ENCODE measurements around the gene NHERF1. TPM values are rescaled to one million over a fixed set of nuclear protein-coding genes. Genes with fewer than 3 reads are reported as not detected.

Gene NHERF1
- total RNA-seq, 2 experiments from 2014 or later, result 254 to 281 TPM

DNA sequence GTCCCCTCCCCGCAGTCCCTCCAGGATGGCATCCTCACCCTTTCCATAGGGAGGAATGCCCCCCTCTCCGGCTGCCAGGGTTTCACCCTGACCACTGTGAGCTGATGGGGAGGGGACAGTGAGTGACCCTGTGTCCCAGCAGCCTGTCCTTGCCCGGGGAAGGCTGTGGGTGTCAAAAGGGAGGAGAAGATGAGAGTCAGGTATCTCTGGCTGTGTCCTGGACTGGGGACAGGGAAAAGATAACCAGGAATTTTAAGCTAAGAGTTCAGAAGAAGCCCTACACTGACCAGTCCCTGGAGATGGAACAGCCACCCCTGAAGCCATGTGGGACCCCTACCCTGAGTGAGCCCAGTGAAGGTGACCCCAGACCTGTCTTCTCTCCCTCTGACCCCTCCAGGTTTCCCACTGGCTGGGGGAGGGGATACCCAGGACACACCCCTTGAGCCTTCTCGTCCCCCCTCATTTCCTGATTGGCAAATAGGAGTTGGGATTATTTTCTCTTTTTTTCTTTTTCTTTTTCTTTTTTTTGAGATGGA is 16.4 kb downstream of the NHERF1 start:
- POLR2A ChIA-PET, result no interaction called here
- Mint-ChIP-seq H3K27ac (peak overlapping the region; percentile 20), H3K36me3 (ENCODE audit: low read depth) (peaks cover 38% of the 10 kb centered on the region), H3K9me3 (no peaks in the 10 kb centered on the region), H3K4me3 (no peak overlapping the region), H3K4me1 (peaks cover 35% of the 10 kb centered on the region), H3K27me3 (no peaks in the 10 kb centered on the region)
- CTCF ChIA-PET, result interaction anchor here (1.0 to 1.9 kb wide), 4 partner anchors 11 to 107 kb away, joined by 3 to 5 read pairs (median 4); partner anchors contain the start of gene RAB37
- DNase-seq, result no peak

DNA sequence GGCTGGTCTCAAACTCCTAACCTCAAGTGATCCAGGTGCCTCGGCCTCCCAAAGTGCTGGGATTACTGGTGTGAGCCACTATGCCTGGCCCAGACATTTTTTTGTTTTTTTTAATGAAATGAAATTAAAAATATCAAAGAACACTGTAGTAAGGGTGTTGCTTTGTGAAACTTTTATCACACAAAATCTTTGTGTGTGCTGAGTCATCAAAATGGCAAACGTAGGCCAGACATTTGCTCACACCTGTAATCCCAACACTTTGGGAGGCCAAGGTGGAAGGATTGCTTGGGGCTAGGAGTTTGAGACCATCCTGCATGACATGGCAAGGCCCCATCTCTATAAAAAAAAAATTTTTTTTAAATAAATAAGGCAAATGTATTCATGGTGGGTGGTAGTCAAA is 18.0 kb downstream of the NHERF1 start:
- POLR2A ChIA-PET, result no interaction called here
- Mint-ChIP-seq H3K9me3 (no peaks in the 10 kb centered on the region), H3K4me3 (no peak overlapping the region), H3K27me3 (no peaks in the 10 kb centered on the region), H3K4me1 (peaks cover 30% of the 10 kb centered on the region), H3K27ac (no peak overlapping the region), H3K36me3 (ENCODE audit: low read depth) (peaks cover 50% of the 10 kb centered on the region)
- no peak for DNase-seq
- CTCF ChIA-PET, result interaction anchor here (1.0 to 2.4 kb wide), 3 partner anchors 10 to 20 kb away, joined by 3 to 7 read pairs (median 4); partner anchors contain the start of gene NAT9

DNA sequence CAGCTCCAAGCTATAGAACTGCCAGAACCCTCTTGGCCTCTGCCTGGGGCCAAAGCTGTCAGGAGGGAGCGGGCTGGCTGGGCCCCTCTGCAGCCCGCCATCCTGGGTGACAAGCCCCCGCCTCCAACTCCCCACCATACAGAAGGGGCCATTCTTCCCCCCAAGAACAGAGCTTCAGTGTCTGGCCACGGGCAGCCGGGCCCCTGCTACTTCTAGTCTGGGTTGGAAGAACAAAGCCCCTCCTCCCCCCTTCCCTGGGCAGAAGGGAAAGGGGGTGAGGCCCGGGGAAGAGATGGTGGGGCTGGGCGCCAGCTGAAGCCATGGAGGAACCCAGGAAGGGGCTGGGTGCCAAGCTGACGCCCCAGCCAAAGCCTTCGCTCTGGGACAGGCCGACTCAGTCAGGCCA is 18.7 kb downstream of the NHERF1 start:
- POLR2A ChIA-PET, result no interaction called here
- DNase-seq, result no peak
- Mint-ChIP-seq H3K9me3 (no peaks in the 10 kb centered on the region), H3K4me3 (no peak overlapping the region), H3K27ac (no peak overlapping the region), H3K4me1 (peaks cover 29% of the 10 kb centered on the region), H3K27me3 (no peaks in the 10 kb centered on the region), H3K36me3 (ENCODE audit: low read depth) (peaks cover 55% of the 10 kb centered on the region)
- CTCF ChIA-PET, result interaction anchor here (0.9 to 2.4 kb wide), 4 partner anchors 9 to 21 kb away, joined by 3 to 7 read pairs (median 4); partner anchors contain the start of gene NAT9

DNA sequence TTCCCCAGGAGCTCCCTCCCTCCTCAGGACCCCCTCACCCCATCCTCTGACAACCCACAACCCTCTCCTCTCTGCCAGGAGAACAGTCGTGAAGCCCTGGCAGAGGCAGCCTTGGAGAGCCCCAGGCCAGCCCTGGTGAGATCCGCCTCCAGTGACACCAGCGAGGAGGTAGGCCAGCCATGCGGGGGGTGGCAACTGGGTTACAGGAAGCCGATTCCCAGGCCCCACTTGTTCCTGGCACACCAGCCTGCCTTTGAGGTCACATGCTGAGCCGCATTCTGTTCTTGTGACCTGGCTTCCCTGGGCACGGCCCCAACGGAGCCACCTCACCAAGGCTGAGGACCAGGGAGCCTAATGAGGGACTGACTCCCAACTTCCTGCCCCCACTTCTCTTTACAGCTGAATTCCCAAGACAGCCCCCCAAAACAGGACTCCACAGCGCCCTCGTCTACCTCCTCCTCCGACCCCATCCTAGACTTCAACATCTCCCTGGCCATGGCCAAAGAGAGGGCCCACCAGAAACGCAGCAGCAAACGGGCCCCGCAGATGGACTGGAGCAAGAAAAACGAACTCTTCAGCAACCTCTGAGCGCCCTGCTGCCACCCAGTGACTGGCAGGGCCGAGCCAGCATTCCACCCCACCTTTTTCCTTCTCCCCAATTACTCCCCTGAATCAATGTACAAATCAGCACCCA is 19.8 kb downstream of the NHERF1 start:
- Mint-ChIP-seq H3K27me3 (no peaks in the 10 kb centered on the region), H3K36me3 (ENCODE audit: low read depth) (peaks cover 58% of the 10 kb centered on the region), H3K9me3 (no peaks in the 10 kb centered on the region), H3K4me1 (peaks cover 32% of the 10 kb centered on the region), H3K27ac (no peak overlapping the region), H3K4me3 (no peak overlapping the region)
- CTCF ChIA-PET, result interaction anchor here (2.4 kb wide), 1 partner anchor 22 kb away, joined by 7 read pairs; no protein-coding TSS in a partner anchor
- DNase-seq, result no peak
- POLR2A ChIA-PET, result no interaction called here

DNA sequence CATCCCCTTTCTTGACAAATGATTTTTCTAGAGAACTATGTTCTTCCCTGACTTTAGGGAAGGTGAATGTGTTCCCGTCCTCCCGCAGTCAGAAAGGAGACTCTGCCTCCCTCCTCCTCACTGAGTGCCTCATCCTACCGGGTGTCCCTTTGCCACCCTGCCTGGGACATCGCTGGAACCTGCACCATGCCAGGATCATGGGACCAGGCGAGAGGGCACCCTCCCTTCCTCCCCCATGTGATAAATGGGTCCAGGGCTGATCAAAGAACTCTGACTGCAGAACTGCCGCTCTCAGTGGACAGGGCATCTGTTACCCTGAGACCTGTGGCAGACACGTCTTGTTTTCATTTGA is 20.3 kb downstream of the NHERF1 start:
- DNase-seq, result no peak
- no peaks in the 10 kb centered on the region for H3K9me3 Mint-ChIP-seq
- H3K4me1 Mint-ChIP-seq, result peaks cover 36% of the 10 kb centered on the region
- H3K36me3 Mint-ChIP-seq (ENCODE audit: low read depth), result peaks cover 62% of the 10 kb centered on the region
- ChIA-PET POLR2A (no interaction called here), CTCF (interaction anchor here (2.4 to 3.1 kb wide), 3 partner anchors 10 to 22 kb away, joined by 7 to 26 read pairs (median 13); no protein-coding TSS in a partner anchor)
- no peak overlapping the region for H3K4me3 Mint-ChIP-seq
- H3K27me3 Mint-ChIP-seq, result no peaks in the 10 kb centered on the region
- no peak overlapping the region for H3K27ac Mint-ChIP-seq

DNA sequence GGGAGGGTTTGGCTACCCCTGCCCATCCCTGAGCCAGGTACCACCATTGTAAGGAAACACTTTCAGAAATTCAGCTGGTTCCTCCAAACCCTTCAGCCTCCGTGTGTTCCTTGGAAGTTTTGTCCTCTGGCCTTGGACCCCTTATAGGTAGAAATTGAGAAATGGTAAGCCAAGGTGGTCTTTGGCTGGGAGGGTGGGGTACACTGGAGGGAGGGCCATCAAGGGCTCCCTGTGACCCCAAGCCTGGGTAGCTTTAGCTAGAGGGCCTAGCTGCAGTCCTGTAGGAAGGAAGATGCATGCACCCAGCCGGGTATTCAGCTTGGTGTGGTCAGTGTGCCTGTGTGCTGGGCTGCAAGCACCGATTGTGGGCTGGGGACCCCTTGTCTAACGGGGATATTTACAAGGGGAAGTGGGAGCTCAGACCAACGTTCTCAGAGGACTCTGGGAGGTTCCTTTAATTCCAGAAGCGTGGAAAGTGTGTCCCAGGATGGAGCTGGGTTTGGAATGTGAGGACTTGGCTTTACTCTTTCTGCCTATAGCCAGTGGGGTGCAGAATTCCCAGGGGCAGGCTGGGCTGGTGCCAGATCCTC is 20.9 kb downstream of the NHERF1 start:
- POLR2A ChIA-PET, result no interaction called here
- Mint-ChIP-seq H3K4me1 (peaks cover 41% of the 10 kb centered on the region), H3K27ac (no peak overlapping the region), H3K36me3 (ENCODE audit: low read depth) (peaks cover 64% of the 10 kb centered on the region), H3K27me3 (no peaks in the 10 kb centered on the region), H3K9me3 (no peaks in the 10 kb centered on the region), H3K4me3 (no peak overlapping the region)
- no peak for DNase-seq
- CTCF ChIA-PET, result interaction anchor here (0.7 to 3.1 kb wide), 8 partner anchors 10 to 114 kb away, joined by 3 to 26 read pairs (median 6); partner anchors contain the start of gene NHERF1

DNA sequence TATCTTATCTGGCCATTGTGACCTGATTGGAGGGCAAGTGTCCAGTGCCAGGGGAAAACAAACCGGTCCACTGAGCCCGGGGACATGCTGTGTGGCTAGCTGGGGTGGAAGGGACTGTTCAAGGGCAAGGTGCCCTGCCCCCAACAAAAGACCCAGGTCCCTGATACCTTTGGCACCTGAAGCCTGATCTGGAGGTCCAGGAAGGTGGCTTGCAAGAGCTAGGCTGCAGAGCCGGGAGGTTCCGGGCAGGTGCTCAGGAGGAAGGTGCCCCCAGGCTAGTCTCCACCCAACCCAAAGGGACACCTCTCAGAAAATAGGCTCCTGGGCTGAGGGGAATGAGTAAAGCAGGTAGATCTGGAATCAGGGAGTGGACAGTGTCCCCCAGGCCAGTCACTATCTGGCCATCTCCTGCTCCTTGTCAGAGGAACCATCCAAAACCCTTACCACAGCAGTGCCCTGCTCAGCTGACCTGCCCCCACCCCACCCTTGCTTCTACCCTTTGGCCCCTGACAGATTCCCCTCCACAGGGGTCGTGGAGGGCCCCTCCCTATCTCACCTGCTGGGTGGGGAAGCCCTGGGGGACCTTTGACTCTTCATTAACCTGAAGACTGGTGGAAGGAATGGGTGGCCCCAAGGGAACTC is 21.5 kb downstream of the NHERF1 start:
- no peak for DNase-seq
- Mint-ChIP-seq H3K4me3 (no peak overlapping the region), H3K27ac (peak overlapping the region; percentile 61), H3K4me1 (peaks cover 41% of the 10 kb centered on the region), H3K36me3 (ENCODE audit: low read depth) (peaks cover 60% of the 10 kb centered on the region), H3K27me3 (no peaks in the 10 kb centered on the region), H3K9me3 (no peaks in the 10 kb centered on the region)
- CTCF ChIA-PET, result interaction anchor here (0.7 to 3.1 kb wide), 11 partner anchors 8 to 115 kb away, joined by 3 to 26 read pairs (median 4); partner anchors contain the start of gene NHERF1
- POLR2A ChIA-PET, result no interaction called here

DNA sequence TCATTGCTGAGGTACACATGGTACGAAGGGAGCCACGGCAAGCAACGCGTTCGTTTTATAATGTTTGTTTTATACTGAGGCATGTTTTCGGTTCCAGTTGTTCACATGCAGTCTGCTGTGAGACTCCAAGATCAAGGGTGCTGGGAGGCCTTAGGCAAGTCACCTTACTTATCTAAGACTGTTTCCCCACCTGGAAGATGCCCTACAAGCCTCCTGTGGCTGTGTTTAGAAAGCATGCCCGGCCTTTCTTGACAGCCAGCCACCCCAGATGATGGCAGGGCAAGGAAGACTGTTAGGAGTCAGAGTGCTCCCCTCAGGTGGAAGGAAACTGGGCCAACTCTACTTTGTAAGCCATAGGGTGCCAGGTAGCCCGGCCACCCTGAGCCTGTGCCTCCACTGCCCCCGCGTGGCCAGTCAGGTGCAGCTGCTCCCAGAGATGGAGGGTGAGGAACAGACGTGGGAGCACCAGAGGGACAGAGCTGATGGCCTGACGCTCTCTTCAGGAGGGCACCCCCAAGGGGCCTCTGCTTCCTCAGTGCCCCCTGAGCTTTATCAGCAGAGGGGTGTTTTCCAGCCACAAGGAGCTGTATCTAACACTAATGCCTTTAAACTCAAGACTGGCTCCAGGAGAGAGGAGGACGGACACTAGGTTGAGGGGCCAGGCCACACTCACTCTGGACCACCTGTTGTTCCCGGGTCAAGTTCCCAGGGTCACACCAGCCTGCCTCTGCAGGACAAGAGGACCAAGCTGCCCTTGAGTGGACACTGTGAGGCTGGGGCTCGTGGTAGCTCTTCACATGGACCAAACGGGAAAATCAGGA is 22.3 kb downstream of the NHERF1 start:
- peak; percentile 74 for DNase-seq
- H3K27ac Mint-ChIP-seq, result peak overlapping the region; percentile 61
- ChIA-PET POLR2A (no interaction called here), CTCF (interaction anchor here (0.6 to 4.1 kb wide), 22 partner anchors 8 to 609 kb away, joined by 3 to 26 read pairs (median 4); no protein-coding TSS in a partner anchor)
- H3K9me3 Mint-ChIP-seq, result no peaks in the 10 kb centered on the region
- no peaks in the 10 kb centered on the region for H3K27me3 Mint-ChIP-seq
- no peak overlapping the region for H3K4me3 Mint-ChIP-seq
- H3K4me1 Mint-ChIP-seq, result peaks cover 47% of the 10 kb centered on the region
- peaks cover 61% of the 10 kb centered on the region for H3K36me3 Mint-ChIP-seq (ENCODE audit: low read depth)

DNA sequence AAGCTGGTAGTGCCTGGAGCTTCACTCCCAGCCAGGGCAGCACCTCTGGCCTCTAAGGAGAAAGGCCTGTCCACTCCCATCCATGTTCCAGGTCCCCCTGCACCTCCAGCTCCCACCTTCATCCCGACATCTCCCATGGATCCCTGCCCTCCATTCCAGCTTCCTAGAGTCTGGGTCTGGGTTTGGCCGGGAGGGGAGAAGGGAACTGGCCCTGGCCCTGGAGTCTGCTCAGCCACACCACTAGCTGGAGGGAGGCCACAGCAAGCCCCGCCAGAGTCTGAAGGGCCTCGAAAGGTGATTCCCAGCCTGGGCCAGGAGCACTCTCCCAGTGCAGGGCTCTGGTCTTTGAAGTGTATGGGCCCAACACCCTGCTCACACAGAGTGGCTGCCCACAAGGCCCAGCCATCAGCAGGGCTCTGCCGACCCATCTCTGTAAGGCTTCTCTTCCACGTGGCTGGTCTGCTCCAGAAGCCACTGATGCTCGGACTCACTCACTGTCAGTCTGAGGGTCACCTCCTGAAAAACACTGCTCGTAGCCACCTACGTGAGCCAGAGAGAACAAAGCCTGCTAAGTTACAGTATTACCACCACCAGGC is 23.0 kb downstream of the NHERF1 start:
- POLR2A ChIA-PET, result no interaction called here
- DNase-seq, result no peak
- peaks cover 61% of the 10 kb centered on the region for H3K36me3 Mint-ChIP-seq (ENCODE audit: low read depth)
- H3K9me3 Mint-ChIP-seq, result no peaks in the 10 kb centered on the region
- H3K27me3 Mint-ChIP-seq, result no peaks in the 10 kb centered on the region
- CTCF ChIA-PET, result interaction anchor here (0.6 to 4.1 kb wide), 22 partner anchors 8 to 608 kb away, joined by 3 to 26 read pairs (median 4); no protein-coding TSS in a partner anchor
- H3K4me3 Mint-ChIP-seq, result no peak overlapping the region
- H3K4me1 Mint-ChIP-seq, result peaks cover 50% of the 10 kb centered on the region
- H3K27ac Mint-ChIP-seq, result no peak overlapping the region

DNA sequence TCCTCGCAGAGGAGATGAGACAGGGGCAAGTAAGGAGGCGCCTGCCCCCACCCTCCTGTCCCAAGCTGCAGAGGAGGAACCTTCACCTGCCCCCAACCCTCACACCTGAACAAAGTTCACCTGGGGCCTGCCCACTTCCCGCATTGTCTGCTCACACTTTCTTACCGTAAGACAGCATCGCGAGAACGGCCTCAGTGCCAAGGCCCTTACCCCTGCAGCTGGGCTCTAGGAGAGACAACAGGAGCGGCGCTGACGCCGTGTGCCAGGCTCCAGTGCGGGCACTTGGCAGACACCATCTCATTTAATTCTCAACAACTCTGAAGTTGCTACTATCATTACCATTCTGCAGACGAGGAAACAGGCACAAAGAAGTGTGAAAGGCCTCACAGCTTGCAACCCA is 23.6 kb downstream of the NHERF1 start:
- Mint-ChIP-seq H3K27ac (no peak overlapping the region), H3K9me3 (no peaks in the 10 kb centered on the region), H3K27me3 (no peaks in the 10 kb centered on the region), H3K36me3 (ENCODE audit: low read depth) (peaks cover 57% of the 10 kb centered on the region), H3K4me3 (no peak overlapping the region), H3K4me1 (peaks cover 52% of the 10 kb centered on the region)
- no peak for DNase-seq
- POLR2A ChIA-PET, result no interaction called here
- CTCF ChIA-PET, result interaction anchor here (1.1 to 5.4 kb wide), 3 partner anchors 22 to 115 kb away, joined by 3 to 34 read pairs (median 15); no protein-coding TSS in a partner anchor

DNA sequence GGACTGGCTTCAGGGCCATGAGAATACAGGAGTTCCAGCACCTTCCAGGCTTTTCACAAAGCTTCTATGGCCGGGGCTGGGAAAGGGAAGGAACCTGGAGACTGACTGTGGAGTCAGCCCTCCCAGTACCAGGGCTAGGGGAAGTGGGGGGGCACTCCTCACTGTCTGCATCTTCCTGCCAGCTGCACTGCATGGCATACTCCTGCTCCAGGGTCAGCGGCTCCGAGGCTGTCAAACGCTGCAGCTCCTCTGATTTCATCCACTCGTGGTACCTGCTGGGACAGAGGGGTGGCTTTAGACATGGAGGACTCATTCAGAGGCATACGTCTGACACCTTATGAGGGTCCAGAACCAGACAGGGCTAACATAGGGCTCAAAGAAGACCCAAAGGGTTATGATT is 25.0 kb downstream of the NHERF1 start:
- Mint-ChIP-seq H3K4me3 (no peak overlapping the region), H3K36me3 (ENCODE audit: low read depth) (peaks cover 55% of the 10 kb centered on the region)

DNA sequence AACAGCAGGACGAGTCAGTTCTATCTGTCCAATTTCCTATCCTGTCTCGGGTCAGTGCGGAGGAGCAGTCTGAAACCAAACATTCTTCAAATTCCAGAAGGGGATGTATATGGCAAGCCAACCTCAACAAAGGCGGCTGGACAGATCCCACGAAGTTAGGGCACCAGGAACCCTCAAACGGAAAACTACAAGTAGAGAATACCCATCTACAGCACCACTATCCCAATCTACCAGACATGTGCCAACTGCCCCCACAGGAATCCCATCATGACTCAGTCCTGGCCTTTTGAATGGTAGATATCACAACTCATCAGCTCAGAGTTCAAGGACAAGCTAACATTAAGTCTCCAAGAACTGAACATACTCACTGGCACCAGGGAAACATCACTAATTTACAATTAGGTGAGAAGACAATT is 25.5 kb downstream of the NHERF1 start:
- ChIA-PET POLR2A (no interaction called here), CTCF (interaction anchor here (0.8 to 5.4 kb wide), 7 partner anchors 15 to 158 kb away, joined by 3 to 34 read pairs (median 4); partner anchors contain the start of gene RAB37)
- DNase-seq, result no peak
- Mint-ChIP-seq H3K36me3 (ENCODE audit: low read depth) (peaks cover 51% of the 10 kb centered on the region), H3K27ac (peak overlapping the region; percentile 48), H3K9me3 (no peaks in the 10 kb centered on the region), H3K4me1 (peaks cover 62% of the 10 kb centered on the region), H3K27me3 (no peaks in the 10 kb centered on the region), H3K4me3 (peak overlapping the region; percentile 12)

More for the DNA sequence above, 25.0 kb downstream of the NHERF1 start:
- ChIA-PET POLR2A (no interaction called here), CTCF (interaction anchor here (1.3 to 5.4 kb wide), 4 partner anchors 23 to 89 kb away, joined by 3 to 34 read pairs (median 16); partner anchors contain the start of gene RAB37)
- Mint-ChIP-seq H3K27me3 (no peaks in the 10 kb centered on the region), H3K9me3 (no peaks in the 10 kb centered on the region), H3K27ac (peak overlapping the region; percentile 48), H3K4me1 (peaks cover 62% of the 10 kb centered on the region)
- DNase-seq, result no peak
